ELR (cell line): ENCODE results near the gene CDH6.
A peak's percentile ranks its signal among the peaks of the same experiment; 100 is the strongest.

Experiments
- DNase-seq: peaks from one replicate; pipeline ENCODE4 v3.0.0-alpha.2; 2015; ENCODE audit warnings: low read depth

The CDH6 gene

GRCh38 chr5:31328040-31328733, 134.7 kb downstream of the CDH6 start:
- no peak for DNase-seq

GRCh38 chr5:31329715-31330114, 136.2 kb downstream of the CDH6 start:
- DNase-seq: peak; percentile 10

GRCh38 chr5:31332160-31332559, 138.7 kb downstream of the CDH6 start:
- no peak for DNase-seq

- DNase-seq: no peak
Measured at GRCh38 chr5:31333475-31333874, 140.0 kb downstream of the CDH6 start.

GRCh38 chr5:31334061-31334860, 140.8 kb downstream of the CDH6 start:
- DNase-seq: no peak

GRCh38 chr5:31335456-31335855, 142.0 kb downstream of the CDH6 start:
- DNase-seq: no peak

- DNase-seq: no peak
Measured at GRCh38 chr5:31343946-31344345, 150.5 kb downstream of the CDH6 start.

GRCh38 chr5:31346896-31347551, 153.5 kb downstream of the CDH6 start:
- peak; percentile 34 for DNase-seq

GRCh38 chr5:31347552-31347905, 154.0 kb downstream of the CDH6 start:
- DNase-seq: no peak

GRCh38 chr5:31350395-31350794, 156.9 kb downstream of the CDH6 start:
- no peak for DNase-seq

GRCh38 chr5:31355337-31355736, 161.9 kb downstream of the CDH6 start:
- no peak for DNase-seq

GRCh38 chr5:31357038-31357437, 163.6 kb downstream of the CDH6 start:
- no peak for DNase-seq

- no peak for DNase-seq
Measured at GRCh38 chr5:31359839-31360238, 166.4 kb downstream of the CDH6 start.

- peak; percentile 88 for DNase-seq
Measured at GRCh38 chr5:31361234-31361633, 167.7 kb downstream of the CDH6 start.

- peak; percentile 66 for DNase-seq
Measured at GRCh38 chr5:31361704-31362528, 168.4 kb downstream of the CDH6 start.

- peak; percentile 47 for DNase-seq
Measured at GRCh38 chr5:31362529-31362900, 169.0 kb downstream of the CDH6 start.

GRCh38 chr5:31362931-31363568, 169.6 kb downstream of the CDH6 start:
- DNase-seq: peak; percentile 64

GRCh38 chr5:31364881-31365636, 171.6 kb downstream of the CDH6 start:
- DNase-seq: peak; percentile 75

- no peak for DNase-seq
Measured at GRCh38 chr5:31365776-31366175, 172.3 kb downstream of the CDH6 start.

GRCh38 chr5:31366941-31367340, 173.5 kb downstream of the CDH6 start:
- DNase-seq: peak; percentile 20

- DNase-seq: no peak
Measured at GRCh38 chr5:31372124-31372523, 178.6 kb downstream of the CDH6 start.
